Mesothelial cell of epicardium (in vitro differentiated cells): ENCODE measurements around the gene ADGRF3. TPM values are rescaled to one million over a fixed set of nuclear protein-coding genes. Genes with fewer than 3 reads are reported as not detected.
"Not testable (repeated sequence)": the region's sequence is repeated elsewhere in the genome, so short reads cannot be mapped to it uniquely, and the experiment has no call there.

Experiments used
- DNase-seq, 2 experiments: peaks; one replicate each; pipeline ENCODE4 v3.0.0; 2021; ENCODE audit warnings: low spot score in 2 of 2; ENCODE audit not compliant: unreplicated experiment in 2 of 2
- H3K27ac Mint-ChIP-seq: 2 replicates; pipeline ENCODE4 v1.8.0; 2021; ENCODE audit warnings: mixed read lengths
- H3K27me3 Mint-ChIP-seq: 2 replicates; pipeline ENCODE4 v1.8.0; 2021; ENCODE audit warnings: low read depth, mixed read lengths
- H3K36me3 Mint-ChIP-seq: 2 replicates; pipeline ENCODE4 v1.8.0; 2021; ENCODE audit warnings: mixed read lengths
- H3K4me1 Mint-ChIP-seq: 2 replicates; pipeline ENCODE4 v1.8.0; 2021; ENCODE audit warnings: mixed read lengths
- H3K4me3 Mint-ChIP-seq: 2 replicates; pipeline ENCODE4 v1.8.0; 2021; ENCODE audit warnings: mild to moderate bottlenecking, moderate library complexity, mixed read lengths
- H3K9me3 Mint-ChIP-seq: 2 replicates; pipeline ENCODE4 v1.8.0; 2021; ENCODE audit warnings: mixed read lengths
- CTCF ChIP-seq: fragments of 200-600 bp; sonication (generic); IDR thresholded peaks from one replicate; pipeline ENCODE4 v1.5.0; 2021; ENCODE audit warnings: antibody characterized with exemption; ENCODE audit not compliant: unreplicated experiment
- total RNA-seq: library from RNA; stranded (reverse); gene quantifications from 3 replicates; pipeline ENCODE4 v1.2.1, GENCODE V29; 2021

The ADGRF3 gene
- total RNA-seq, 1 donor from 2014 or later: 0.83 TPM

- TF ChIP-seq CTCF: no peak
- H3K27ac Mint-ChIP-seq: no peak overlapping the region
- H3K27me3 Mint-ChIP-seq: no peaks in the 10 kb centered on the region
These were observed 36.0 kb upstream of the ADGRF3 start for GRCh38 chr2:26382564-26382963.

GRCh38 chr2:26380281-26380680 is 33.7 kb upstream of the ADGRF3 start:
- no peaks in the 10 kb centered on the region for H3K27me3 Mint-ChIP-seq
- H3K36me3 Mint-ChIP-seq: peaks cover 32% of the 10 kb centered on the region
- TF ChIP-seq CTCF: no peak
- H3K4me3 Mint-ChIP-seq: no peak overlapping the region
- DNase-seq: no peak
- H3K9me3 Mint-ChIP-seq: peaks cover 4% of the 10 kb centered on the region
- H3K27ac Mint-ChIP-seq: no peak overlapping the region
- no peaks in the 10 kb centered on the region for H3K4me1 Mint-ChIP-seq

More at GRCh38 chr2:26382564-26382963, 36.0 kb upstream of the ADGRF3 start:
- H3K4me3 Mint-ChIP-seq: no peak overlapping the region
- H3K9me3 Mint-ChIP-seq: peaks cover 4% of the 10 kb centered on the region
- DNase-seq: no peak
- peaks cover 21% of the 10 kb centered on the region for H3K36me3 Mint-ChIP-seq
- no peaks in the 10 kb centered on the region for H3K4me1 Mint-ChIP-seq

- no peak for DNase-seq
- Mint-ChIP-seq H3K9me3 (peaks cover 8% of the 10 kb centered on the region), H3K27me3 (no peaks in the 10 kb centered on the region), H3K27ac (no peak overlapping the region), H3K36me3 (peaks cover 47% of the 10 kb centered on the region), H3K4me1 (no peaks in the 10 kb centered on the region), H3K4me3 (no peak overlapping the region)
- no peak for TF ChIP-seq CTCF
These were observed 30.2 kb upstream of the ADGRF3 start for GRCh38 chr2:26376799-26377198.

GRCh38 chr2:26370909-26371308 is 24.3 kb upstream of the ADGRF3 start:
- H3K27me3 Mint-ChIP-seq, H3K4me1 Mint-ChIP-seq, H3K9me3 Mint-ChIP-seq, H3K27ac Mint-ChIP-seq, H3K4me3 Mint-ChIP-seq, DNase-seq: not testable (repeated sequence)
- H3K36me3 Mint-ChIP-seq: peaks cover 34% of the 10 kb centered on the region

- peaks cover 29% of the 10 kb centered on the region for H3K36me3 Mint-ChIP-seq
These were observed 23.1 kb upstream of the ADGRF3 start for GRCh38 chr2:26369664-26370063.

GRCh38 chr2:26366957-26367356 is 20.4 kb upstream of the ADGRF3 start:
- Mint-ChIP-seq H3K9me3 (no peaks in the 10 kb centered on the region), H3K27ac (no peak overlapping the region), H3K4me1 (peaks cover 10% of the 10 kb centered on the region), H3K27me3 (no peaks in the 10 kb centered on the region), H3K36me3 (peaks cover 14% of the 10 kb centered on the region), H3K4me3 (no peak overlapping the region)
- DNase-seq: no peak
- no peak for TF ChIP-seq CTCF

More at GRCh38 chr2:26369664-26370063, 23.1 kb upstream of the ADGRF3 start:
- H3K9me3 Mint-ChIP-seq, DNase-seq, H3K4me3 Mint-ChIP-seq, H3K27ac Mint-ChIP-seq, H3K27me3 Mint-ChIP-seq, H3K4me1 Mint-ChIP-seq: not testable (repeated sequence)

- TF ChIP-seq CTCF: no peak
- H3K4me3 Mint-ChIP-seq: no peak overlapping the region
- no peak for DNase-seq
- H3K27ac Mint-ChIP-seq: no peak overlapping the region
- no peaks in the 10 kb centered on the region for H3K9me3 Mint-ChIP-seq
- H3K36me3 Mint-ChIP-seq: peaks cover 9% of the 10 kb centered on the region
- H3K4me1 Mint-ChIP-seq: peaks cover 18% of the 10 kb centered on the region
- H3K27me3 Mint-ChIP-seq: no peaks in the 10 kb centered on the region
These were observed 18.1 kb upstream of the ADGRF3 start for GRCh38 chr2:26364669-26365068.
